Activated T-cell treated with anti-CD3 and anti-CD28 coated beads, Interleukin-2, amount 50 U/mL, for 4 hours (primary cell): ENCODE results near the gene GALNT17. TPM values are rescaled to one million over a fixed set of nuclear protein-coding genes. Genes with fewer than 3 reads are reported as not detected.
"Not testable (repeated sequence)": the region's sequence is repeated elsewhere in the genome, so short reads cannot be mapped to it uniquely, and the experiment has no call there.

ENCODE experiments used
- ATAC-seq, 2 donors: fragments of 200-7000 bp; cut with Tn5 transposase; one replicate each; pipeline ENCODE4 v1.10.0; 2021
- DNase-seq: peaks from one replicate; pipeline ENCODE4 v3.0.0-alpha.2; 2020
- H3K27me3 Mint-ChIP-seq: one replicate; pipeline ENCODE4 v1.8.0; 2021; ENCODE audit warnings: low read depth, mixed read lengths
- H3K36me3 Mint-ChIP-seq: one replicate; pipeline ENCODE4 v1.8.0; 2022; ENCODE audit warnings: mixed read lengths; ENCODE audit not compliant: insufficient read depth
- H3K4me1 Mint-ChIP-seq: one replicate; pipeline ENCODE4 v1.8.0; 2021; ENCODE audit warnings: low read depth, mixed read lengths
- H3K4me3 Mint-ChIP-seq: one replicate; pipeline ENCODE4 v1.8.0; 2021; ENCODE audit warnings: mild to moderate bottlenecking, moderate library complexity, mixed read lengths
- H3K9me3 Mint-ChIP-seq: one replicate; pipeline ENCODE4 v1.8.0; 2021; ENCODE audit warnings: mixed read lengths
- total RNA-seq, 3 donors: library from RNA; stranded (reverse); gene quantifications; one replicate each; pipeline ENCODE4 v1.2.1, GENCODE V29; 2021

Gene GALNT17
- total RNA-seq, 3 donors from 2014 or later, result 0.30 TPM; not detected in 2

- Mint-ChIP-seq H3K27me3 (no peaks in the 10 kb centered on the region), H3K4me1 (no peaks in the 10 kb centered on the region), H3K9me3 (peaks cover 10% of the 10 kb centered on the region), H3K4me3 (no peak overlapping the region), H3K36me3 (no peaks in the 10 kb centered on the region)
- ATAC-seq, result no peak
- no peak for DNase-seq
These were observed 481.0 kb downstream of the GALNT17 start for GRCh38 chr7:71612911-71613310.

GRCh38 chr7:71613313-71613712, 481.4 kb downstream of the GALNT17 start:
- no peaks in the 10 kb centered on the region for H3K4me1 Mint-ChIP-seq
- no peak for DNase-seq
- H3K4me3 Mint-ChIP-seq, result no peak overlapping the region
- H3K36me3 Mint-ChIP-seq, result no peaks in the 10 kb centered on the region
- peaks cover 6% of the 10 kb centered on the region for H3K9me3 Mint-ChIP-seq
- no peak for ATAC-seq
- no peaks in the 10 kb centered on the region for H3K27me3 Mint-ChIP-seq

GRCh38 chr7:71615017-71615416, 483.1 kb downstream of the GALNT17 start:
- no peak for DNase-seq
- H3K36me3 Mint-ChIP-seq, result no peaks in the 10 kb centered on the region
- H3K4me1 Mint-ChIP-seq, result no peaks in the 10 kb centered on the region
- no peak overlapping the region for H3K4me3 Mint-ChIP-seq
- peaks cover 3% of the 10 kb centered on the region for H3K9me3 Mint-ChIP-seq
- no peak for ATAC-seq
- H3K27me3 Mint-ChIP-seq, result no peaks in the 10 kb centered on the region

- Mint-ChIP-seq H3K4me3 (no peak overlapping the region), H3K4me1 (no peaks in the 10 kb centered on the region), H3K36me3 (no peaks in the 10 kb centered on the region), H3K27me3 (no peaks in the 10 kb centered on the region), H3K9me3 (peaks cover 3% of the 10 kb centered on the region)
- ATAC-seq, result no peak
- DNase-seq, result no peak
These were observed 484.3 kb downstream of the GALNT17 start for GRCh38 chr7:71616217-71616616.

DNA sequence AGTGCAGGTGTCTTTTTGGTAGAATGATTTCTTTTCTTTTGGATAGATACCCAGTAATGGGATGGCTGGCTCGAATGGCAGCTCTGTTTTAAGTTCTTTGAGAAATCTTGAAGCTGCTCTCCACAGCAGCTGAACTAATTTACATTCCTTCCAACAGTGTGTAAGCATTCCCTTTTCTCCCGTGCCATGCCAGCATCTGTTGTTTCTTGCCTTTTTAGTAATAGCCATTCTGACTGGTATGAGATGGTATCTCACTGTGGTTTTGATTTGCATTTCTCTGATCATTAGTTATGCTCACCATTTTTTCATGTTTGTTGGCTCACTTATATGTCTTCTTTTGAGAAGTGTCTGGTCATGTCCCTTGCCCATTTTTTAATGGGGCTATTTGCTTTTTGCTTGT, 486.3 kb downstream of the GALNT17 start:
- Mint-ChIP-seq H3K36me3 (no peaks in the 10 kb centered on the region), H3K4me1 (no peaks in the 10 kb centered on the region), H3K9me3 (peaks cover 3% of the 10 kb centered on the region), H3K4me3 (no peak overlapping the region), H3K27me3 (no peaks in the 10 kb centered on the region)
- ATAC-seq (no peak), DNase-seq (no peak)

DNA sequence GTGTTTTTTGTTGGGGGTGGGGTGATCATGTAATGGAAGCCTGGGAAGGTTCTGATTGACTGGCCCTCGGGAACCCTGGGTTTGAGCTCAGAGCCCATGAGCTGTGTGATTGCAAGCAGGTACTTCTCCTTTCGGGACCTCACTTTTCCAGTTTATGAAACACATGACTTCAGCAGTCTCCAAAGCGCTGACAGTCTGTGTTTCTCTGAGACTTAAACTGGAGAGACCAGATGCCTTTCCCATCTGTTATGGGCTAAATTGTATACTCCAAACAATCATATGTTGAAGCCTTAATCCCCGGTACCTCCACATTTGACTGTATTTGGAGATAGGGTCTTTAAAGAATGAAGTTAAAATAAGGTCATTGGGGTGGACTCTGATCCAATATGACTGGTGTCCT, 493.6 kb downstream of the GALNT17 start:
- Mint-ChIP-seq H3K4me3 (no peak overlapping the region), H3K36me3 (no peaks in the 10 kb centered on the region), H3K9me3 (peaks cover 9% of the 10 kb centered on the region), H3K27me3 (no peaks in the 10 kb centered on the region), H3K4me1 (no peaks in the 10 kb centered on the region)
- ATAC-seq, result no peak
- no peak for DNase-seq

DNA sequence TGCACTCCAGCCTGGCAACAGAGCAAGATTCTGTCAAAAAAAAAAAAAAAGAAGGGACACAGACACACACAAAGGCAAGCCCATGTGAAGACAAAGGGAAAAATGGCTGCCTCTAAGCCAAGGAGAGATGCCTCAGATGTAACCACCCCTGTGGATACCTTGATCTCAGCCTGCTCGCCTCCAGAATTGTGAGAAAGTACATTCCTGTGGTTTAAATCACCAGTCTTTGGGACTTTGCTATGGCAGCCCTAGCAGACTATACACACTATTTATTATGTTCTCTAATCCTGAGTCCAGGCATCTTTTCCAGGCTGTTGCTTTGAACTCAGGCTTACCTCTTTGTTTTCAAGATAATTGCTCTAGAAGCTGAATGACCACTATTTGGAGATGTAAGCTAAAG, 494.3 kb downstream of the GALNT17 start:
- Mint-ChIP-seq H3K27me3 (no peaks in the 10 kb centered on the region), H3K9me3 (peaks cover 9% of the 10 kb centered on the region), H3K4me3 (no peak overlapping the region), H3K36me3 (no peaks in the 10 kb centered on the region), H3K4me1 (no peaks in the 10 kb centered on the region)
- no peak for DNase-seq
- no peak for ATAC-seq

DNA sequence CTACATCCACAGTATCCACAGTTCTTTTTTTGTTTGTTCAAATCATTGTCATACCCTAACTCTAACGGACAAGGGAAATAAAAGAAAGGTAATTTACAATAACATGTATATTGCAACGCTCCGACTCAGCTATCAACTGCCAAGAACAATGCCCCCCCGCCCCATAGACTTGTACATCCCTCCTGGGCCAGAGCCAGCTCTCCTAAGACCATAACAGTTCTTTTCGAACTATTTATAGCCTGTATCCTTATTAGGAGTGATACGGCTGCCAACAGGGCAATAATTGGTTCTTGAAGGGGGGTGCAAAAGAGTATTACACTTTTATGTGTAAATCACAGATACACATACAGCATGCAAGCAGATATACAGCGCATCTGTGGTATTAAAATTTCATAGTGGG, 495.7 kb downstream of the GALNT17 start:
- DNase-seq, result no peak
- H3K4me1 Mint-ChIP-seq, result no peaks in the 10 kb centered on the region
- no peaks in the 10 kb centered on the region for H3K36me3 Mint-ChIP-seq
- no peak for ATAC-seq
- H3K27me3 Mint-ChIP-seq, result no peaks in the 10 kb centered on the region
- peaks cover 9% of the 10 kb centered on the region for H3K9me3 Mint-ChIP-seq
- H3K4me3 Mint-ChIP-seq, result no peak overlapping the region

DNA sequence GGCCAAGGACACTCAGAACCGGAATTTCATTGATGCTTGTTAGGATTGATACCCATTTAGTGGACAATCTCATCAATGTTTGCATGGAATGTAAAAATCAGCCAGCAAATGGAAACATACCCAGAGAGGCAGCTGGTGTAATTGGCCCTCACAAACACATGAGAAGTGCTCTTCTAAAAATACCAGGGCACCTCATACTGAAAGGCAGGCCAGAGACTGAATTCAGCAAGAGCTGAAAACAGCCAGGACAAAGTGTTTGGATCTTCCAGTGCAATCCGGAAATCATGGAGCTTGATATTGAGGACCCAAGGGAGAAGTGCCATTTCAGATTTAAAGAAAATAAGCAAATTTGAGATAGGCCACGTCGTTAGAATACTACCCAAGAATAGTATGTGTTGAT, 498.6 kb downstream of the GALNT17 start:
- DNase-seq (no peak), ATAC-seq (no peak)
- H3K9me3 Mint-ChIP-seq, result peaks cover 9% of the 10 kb centered on the region
- no peaks in the 10 kb centered on the region for H3K27me3 Mint-ChIP-seq
- H3K4me3 Mint-ChIP-seq, result no peak overlapping the region
- H3K4me1 Mint-ChIP-seq, result no peaks in the 10 kb centered on the region
- no peaks in the 10 kb centered on the region for H3K36me3 Mint-ChIP-seq

DNA sequence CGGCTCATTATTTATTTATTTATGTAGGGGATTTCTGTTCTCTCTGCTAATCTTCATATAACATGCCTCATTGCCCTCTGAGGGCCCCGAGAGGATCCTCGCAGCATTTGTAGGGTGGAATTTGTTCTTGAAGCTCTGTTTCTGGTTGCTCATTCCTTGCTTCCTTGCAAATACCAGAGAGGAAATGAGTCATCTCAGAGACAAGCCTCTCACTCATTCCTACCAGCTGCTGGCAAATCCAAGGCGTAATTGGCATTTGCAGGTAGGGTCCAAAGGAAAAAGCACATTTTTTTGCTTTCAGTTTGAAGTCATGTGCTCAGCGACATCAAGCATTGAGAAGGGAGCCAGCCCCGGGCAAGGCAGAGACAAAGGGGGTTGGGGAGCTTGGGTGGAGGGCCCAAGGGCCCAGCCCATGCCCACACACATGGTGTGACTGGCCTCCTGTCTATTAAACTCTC, 501.6 kb downstream of the GALNT17 start:
- ATAC-seq (no peak), DNase-seq (no peak)
- Mint-ChIP-seq H3K36me3 (no peaks in the 10 kb centered on the region), H3K4me1 (no peaks in the 10 kb centered on the region), H3K27me3 (no peaks in the 10 kb centered on the region), H3K4me3 (no peak overlapping the region), H3K9me3 (peaks cover 8% of the 10 kb centered on the region)

DNA sequence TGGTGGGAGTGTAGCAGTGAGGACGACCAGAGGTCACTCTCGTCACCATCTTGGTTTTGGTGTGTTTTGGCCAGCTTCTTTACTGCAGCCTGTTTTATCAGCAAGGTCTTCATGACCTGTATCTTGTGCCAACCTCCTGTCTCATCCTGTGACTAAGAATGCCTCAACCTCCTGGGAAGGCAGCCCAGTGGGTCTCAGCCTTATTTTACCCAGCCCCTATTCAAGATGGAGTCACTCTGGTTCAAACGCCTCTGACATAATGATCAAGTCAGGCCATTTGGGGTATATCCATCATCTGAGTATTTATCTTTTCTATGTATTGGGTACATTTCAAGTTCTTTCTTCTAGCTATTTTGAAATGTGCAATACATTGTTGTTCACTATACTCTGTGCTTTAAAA, 503.9 kb downstream of the GALNT17 start:
- H3K9me3 Mint-ChIP-seq, H3K4me1 Mint-ChIP-seq, H3K4me3 Mint-ChIP-seq, ATAC-seq, H3K27me3 Mint-ChIP-seq, DNase-seq, H3K36me3 Mint-ChIP-seq: not testable (repeated sequence)

- DNase-seq (no peak), ATAC-seq (no peak)
- H3K4me1 Mint-ChIP-seq, result no peaks in the 10 kb centered on the region
- H3K27me3 Mint-ChIP-seq, result no peaks in the 10 kb centered on the region
- no peak overlapping the region for H3K4me3 Mint-ChIP-seq
- H3K9me3 Mint-ChIP-seq, result peaks cover 8% of the 10 kb centered on the region
- no peaks in the 10 kb centered on the region for H3K36me3 Mint-ChIP-seq
These were observed 504.4 kb downstream of the GALNT17 start for GRCh38 chr7:71636329-71636728.

DNA sequence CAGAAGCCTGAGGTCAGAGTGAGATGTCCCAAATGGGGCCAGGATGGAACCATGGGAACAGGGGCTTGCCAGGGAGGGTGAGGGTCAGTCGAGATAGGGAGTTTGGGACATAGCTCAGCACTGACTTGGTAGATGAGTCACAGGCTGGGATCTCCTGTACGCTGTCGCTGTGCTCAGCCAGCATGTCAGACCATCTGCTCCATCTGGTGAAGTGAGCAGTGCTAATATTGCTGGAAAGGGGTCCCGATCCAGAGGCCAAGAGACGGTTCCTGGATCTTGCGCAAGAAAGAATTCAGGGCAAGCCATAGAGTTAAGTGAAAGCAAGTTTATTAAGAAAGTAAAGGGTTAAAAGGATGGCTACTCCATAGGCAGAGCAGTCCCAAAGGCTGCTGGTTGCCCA, 505.6 kb downstream of the GALNT17 start:
- Mint-ChIP-seq H3K36me3 (no peaks in the 10 kb centered on the region), H3K4me1 (no peaks in the 10 kb centered on the region), H3K27me3 (no peaks in the 10 kb centered on the region), H3K9me3 (peaks cover 8% of the 10 kb centered on the region), H3K4me3 (no peak overlapping the region)
- no peak for DNase-seq
- ATAC-seq, result no peak

DNA sequence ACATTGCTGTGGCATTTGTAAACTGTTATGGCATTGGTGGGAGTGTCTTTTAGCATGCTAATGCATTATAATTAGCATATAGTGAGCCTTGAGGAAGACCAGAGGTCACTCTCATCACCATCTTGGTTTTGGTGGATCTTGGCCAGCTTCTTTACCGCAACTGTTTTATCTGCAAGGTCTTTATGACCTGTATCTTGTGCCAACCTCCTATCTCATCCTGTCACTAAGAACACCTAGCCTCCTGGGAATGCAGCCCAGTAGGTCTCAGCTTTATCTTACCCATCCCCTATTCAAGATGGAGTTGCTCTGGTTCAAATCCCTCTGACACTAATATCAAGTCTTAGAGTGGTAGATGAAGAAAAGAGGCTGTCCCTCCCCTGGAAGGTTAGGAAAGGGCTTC, 506.2 kb downstream of the GALNT17 start:
- H3K36me3 Mint-ChIP-seq, result no peaks in the 10 kb centered on the region
- no peak overlapping the region for H3K4me3 Mint-ChIP-seq
- no peak for ATAC-seq
- H3K9me3 Mint-ChIP-seq, result peaks cover 11% of the 10 kb centered on the region
- no peak for DNase-seq
- no peaks in the 10 kb centered on the region for H3K27me3 Mint-ChIP-seq
- H3K4me1 Mint-ChIP-seq, result no peaks in the 10 kb centered on the region

- ATAC-seq (no peak), DNase-seq (no peak)
- no peaks in the 10 kb centered on the region for H3K27me3 Mint-ChIP-seq
- no peaks in the 10 kb centered on the region for H3K36me3 Mint-ChIP-seq
- peaks cover 11% of the 10 kb centered on the region for H3K9me3 Mint-ChIP-seq
- no peaks in the 10 kb centered on the region for H3K4me1 Mint-ChIP-seq
- H3K4me3 Mint-ChIP-seq, result no peak overlapping the region
These were observed 507.6 kb downstream of the GALNT17 start for GRCh38 chr7:71639382-71640085.
